Transverse colon (tissue), 3 donors: ENCODE results near the gene CHIC2.

Experiments used
- CTCF ChIP-seq, 5 experiments: fragments of 200-600 bp in 3 of 5; fragments of 450-650 bp in 2 of 5; sonication (generic) in 3 of 5; IDR thresholded peaks; 1 replicate in 2 of 5; 2 replicates in 3 of 5; pipeline ENCODE4 v1.5.1; 2016 to 2017; ENCODE audit warnings: antibody characterized with exemption in 5 of 5, inconsistent platforms in 3 of 5, mild to moderate bottlenecking in 2 of 5, moderate library complexity in 1 of 5
- EP300 ChIP-seq: sonication (generic); formaldehyde crosslinking; IDR thresholded peaks from one replicate; pipeline ENCODE4 v1.6.1; 2017; ENCODE audit warnings: antibody characterized with exemption, low read depth
- POLR2A ChIP-seq: fragments of 450-650 bp; IDR thresholded peaks from one replicate; pipeline ENCODE4 v1.6.1; 2016; ENCODE audit warnings: antibody characterized with exemption, mild to moderate bottlenecking, moderate library complexity

- TF ChIP-seq POLR2A (no peak), CTCF (IDR thresholded peaks at IDR 0.05) (no peak), EP300 (no peak)
These were observed 72.6 kb downstream of the CHIC2 start for GRCh38 chr4:53991821-53992220.
